ENCODE measurements around the gene MCF2L2.

DNA sequence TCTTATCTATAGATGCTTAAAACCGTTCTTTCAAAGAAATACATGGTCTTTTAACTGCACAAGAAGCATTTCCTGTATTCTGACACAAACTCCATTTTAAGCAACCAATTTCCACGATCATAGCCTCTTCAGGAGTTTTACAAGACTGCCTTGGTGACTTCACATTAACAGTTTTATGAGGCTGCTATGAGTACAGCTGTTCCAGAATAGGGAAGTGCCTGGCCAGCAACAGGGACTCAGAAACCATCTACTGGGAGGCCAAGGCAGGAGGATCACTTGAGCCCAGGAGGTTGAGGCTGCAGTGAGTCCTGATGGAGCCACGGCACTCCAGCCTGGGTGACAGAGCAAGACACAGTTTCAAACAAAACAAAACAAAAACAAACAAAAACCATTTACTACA lies 96.9 kb downstream of the MCF2L2 start:
- no peak for TF ChIP-seq POLR2A (IDR thresholded peaks at IDR 0.05; ENCODE audit: low read depth, low read length)
- no peak for TF ChIP-seq TAF1 (IDR thresholded peaks at IDR 0.05; ENCODE audit: low read depth, low read length)
- no peak for TF ChIP-seq POLR2AphosphoS5 (IDR thresholded peaks at IDR 0.05; ENCODE audit: low read depth, low read length)
- TF ChIP-seq SPI1 (IDR thresholded peaks at IDR 0.05; ENCODE audit: low read depth, low read length), result no peak
- no peak for TF ChIP-seq PAX5 (IDR thresholded peaks at IDR 0.05; ENCODE audit: insufficient read depth, low read length, severe bottlenecking)

Measured in GM12891 (cell line).